CD4-positive, alpha-beta T cell treated with Interleukin-4 for 1 hour (primary cell): ENCODE measurements around the gene PTPRG.

Source experiments
- DNase-seq, 2 donors: peaks; one replicate each; pipeline ENCODE4 v3.0.0-alpha.2; 2020 to 2022

The PTPRG gene

DNA sequence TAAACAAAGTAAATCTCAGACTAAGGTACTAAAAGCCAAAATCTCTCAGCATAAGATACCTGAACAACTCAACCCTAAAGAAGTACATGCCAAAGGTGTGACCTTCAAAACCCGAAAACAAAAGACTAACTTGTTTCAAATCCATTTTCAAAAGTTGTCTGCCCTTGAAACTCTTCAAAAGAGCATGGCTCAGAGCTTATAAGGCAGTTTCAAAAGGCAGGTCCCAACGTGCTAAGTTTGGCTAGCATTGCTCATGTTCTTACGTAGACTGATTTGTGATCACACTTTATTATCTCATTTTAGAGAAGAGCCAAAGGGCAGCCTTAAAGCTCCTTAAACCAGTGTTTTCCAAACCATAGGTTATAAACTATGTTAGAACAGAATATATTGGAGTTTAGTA, 699.8 kb downstream of the PTPRG start:
- DNase-seq, result no peak

DNA sequence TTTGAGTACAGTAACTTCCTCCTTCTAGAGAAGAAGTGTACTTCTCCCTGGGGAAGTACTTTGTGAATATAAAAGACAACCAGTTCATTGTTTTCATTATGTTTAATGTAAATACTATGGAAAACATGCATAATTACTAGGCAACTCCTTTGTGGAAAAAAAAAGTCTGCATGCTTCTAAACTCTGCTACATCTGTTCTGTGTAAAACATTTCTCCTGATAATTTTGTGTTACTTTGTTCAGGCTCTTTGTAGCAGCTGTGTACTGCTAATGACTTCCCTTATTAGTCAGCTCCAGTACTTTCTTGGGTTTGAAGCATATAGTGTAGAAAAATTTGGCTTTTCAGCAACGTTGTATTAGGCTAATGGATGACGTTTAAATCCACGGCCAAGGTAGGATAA, 700.4 kb downstream of the PTPRG start:
- DNase-seq, result no peak

DNA sequence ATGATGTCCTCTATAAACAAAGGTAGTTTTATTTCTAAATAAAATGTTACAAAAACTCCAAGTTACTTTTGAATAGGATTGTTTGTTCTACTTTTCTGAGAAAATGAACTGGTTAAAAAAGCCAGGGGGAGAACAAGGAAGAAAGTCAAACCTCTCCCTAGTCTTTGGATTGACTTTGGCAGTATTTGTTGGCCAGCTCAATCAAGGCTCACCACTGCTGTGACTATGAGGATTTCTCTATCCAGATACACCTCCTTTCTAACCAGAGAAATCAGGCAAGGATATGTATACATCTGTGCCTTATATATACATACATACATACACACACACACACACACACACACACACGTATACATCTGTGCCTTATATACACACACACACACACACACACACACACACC, 704.2 kb downstream of the PTPRG start:
- no peak for DNase-seq

DNA sequence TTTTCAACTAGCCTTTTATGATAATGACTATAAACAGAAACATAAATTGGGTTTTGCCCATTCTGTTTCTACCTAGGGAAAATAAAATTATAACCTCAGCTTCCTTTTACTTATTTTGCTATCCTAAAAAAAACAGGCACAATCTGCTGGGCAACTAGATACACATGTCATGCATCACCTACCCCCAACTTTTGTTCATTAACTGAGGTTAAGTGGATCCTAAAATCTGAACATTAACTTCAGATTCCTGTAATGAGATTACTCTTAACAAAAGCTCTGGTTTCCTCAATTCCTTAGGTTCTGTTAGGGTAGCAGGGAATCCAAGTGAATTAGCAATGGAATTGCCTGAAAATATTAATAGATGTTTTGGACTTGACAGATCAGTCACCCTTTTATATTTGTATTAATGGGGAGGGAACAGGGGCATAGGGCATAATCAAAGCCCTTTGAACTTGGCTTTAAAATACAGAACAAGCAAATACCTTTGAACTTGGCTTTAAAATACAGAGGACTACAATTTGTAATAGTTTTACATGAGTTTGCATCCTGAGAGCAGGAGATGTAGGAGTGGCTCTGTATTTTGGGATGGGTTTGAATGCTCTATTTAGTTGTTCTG, 705.4 kb downstream of the PTPRG start:
- no peak for DNase-seq

DNA sequence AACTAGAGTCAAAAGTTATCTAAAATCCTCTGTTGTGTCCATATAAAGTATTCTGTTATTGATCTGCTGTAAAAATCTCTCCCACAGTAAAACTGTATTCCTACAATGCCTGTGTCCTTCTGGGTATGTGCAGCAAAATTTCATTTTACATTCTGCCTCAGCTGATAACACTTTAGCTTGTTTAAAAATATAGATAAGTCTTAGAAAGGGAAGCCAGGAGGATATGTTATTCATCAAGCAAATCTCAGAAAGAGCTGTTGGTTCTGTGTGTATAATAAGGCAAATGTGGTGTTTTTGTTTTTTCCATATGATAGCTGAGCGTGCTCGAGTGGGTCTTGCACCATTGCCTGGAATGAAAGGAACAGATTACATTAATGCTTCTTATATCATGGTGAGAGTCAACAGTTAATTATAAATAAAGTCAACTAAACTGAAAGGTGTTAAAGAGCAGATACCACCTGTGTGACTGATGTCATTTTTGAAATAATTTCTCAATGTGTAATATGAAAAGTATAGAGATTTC, 715.3 kb downstream of the PTPRG start:
- no peak for DNase-seq

DNA sequence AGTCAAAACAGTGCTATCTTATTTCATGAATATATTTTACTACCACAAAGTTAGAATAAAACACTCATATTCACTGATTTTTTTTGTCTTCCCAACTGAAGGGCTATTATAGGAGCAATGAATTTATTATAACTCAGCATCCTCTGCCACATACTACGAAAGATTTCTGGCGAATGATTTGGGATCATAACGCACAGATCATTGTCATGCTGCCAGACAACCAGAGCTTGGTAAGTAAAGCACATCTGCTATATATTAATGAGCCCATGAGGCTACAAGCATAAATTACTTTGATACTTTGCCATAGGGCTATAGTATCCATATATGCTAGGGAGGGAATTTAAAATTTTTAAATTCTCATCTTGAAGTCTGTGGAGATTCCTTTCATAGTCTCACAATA, 716.1 kb downstream of the PTPRG start:
- no peak for DNase-seq

DNA sequence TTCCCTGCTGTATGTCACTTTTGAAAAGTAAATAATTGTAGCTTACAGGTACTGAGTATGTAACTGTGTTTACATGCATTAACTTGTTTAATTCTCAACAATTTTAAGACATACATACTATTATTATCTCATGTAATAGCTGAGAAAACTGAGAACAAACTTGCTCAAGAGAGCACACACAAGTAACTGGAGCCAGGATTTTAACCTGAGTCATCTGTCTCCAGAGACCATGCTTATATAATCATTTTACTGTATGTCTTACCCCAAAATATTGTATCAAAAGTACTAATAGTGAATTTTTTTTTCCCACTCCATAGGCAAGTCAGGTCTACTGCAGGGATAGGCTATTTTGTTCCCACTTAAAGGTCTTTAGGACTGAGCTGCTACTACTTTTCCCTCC, 716.6 kb downstream of the PTPRG start:
- no peak for DNase-seq

DNA sequence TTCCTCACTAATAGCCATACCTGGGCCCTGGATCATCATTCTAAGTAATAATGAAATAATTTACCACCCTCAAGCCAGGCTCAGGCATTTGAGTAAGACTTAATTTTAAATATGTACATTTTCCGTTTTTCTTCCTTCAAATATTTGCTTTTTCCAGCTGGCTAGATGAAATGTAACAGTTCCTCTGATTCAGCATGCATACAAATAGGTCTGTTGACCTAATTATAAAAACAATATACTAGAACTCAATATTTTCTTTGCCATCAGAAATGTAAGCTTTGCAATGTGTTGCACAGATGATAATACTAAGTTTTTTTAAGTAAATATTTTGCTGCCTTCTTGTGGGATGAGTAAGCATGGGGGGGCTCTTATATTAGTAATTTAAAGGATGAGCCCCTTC, 720.4 kb downstream of the PTPRG start:
- no peak for DNase-seq

DNA sequence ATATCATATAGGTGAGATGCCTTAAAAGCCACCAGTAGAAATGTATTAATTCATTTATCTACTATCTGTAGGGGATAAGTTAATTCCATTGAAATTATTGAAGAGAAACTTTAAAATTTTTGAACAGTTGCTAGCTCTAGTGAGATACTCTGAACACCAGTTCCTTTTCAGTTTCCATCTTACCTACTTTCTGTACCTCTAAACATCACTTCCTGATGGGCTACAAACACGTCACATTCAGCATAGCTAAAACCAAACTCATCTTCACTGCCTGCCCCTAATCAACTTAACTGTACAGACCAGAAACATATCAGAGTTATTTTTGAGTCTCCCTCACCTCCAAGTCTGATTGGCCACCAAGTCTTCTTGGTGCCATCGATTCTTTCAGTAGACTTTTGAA, 723.1 kb downstream of the PTPRG start:
- no peak for DNase-seq

DNA sequence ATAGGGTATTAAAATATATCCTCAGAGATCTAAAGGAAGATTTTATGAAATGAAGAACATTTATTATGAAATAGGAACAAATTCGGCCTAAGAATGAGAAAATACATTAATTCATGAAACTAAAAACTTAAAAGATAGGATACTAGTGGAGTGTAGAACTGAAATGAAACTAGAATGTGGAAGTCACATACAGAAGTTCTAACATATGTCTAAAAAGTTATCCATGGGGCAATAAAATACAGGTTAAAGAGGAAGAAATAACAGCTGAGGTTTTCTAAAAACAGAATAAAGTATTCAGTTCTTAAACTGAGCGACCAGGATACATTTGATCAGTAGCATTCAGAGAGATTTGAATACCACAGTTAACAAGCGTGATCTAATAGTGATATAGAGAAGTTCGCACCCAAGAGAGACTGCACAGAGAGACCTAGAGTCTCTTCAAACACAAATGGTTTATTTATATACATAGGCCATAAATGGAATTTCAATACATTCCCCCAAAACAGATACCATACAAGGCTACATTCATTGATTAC, 726.1 kb downstream of the PTPRG start:
- DNase-seq, result no peak

DNA sequence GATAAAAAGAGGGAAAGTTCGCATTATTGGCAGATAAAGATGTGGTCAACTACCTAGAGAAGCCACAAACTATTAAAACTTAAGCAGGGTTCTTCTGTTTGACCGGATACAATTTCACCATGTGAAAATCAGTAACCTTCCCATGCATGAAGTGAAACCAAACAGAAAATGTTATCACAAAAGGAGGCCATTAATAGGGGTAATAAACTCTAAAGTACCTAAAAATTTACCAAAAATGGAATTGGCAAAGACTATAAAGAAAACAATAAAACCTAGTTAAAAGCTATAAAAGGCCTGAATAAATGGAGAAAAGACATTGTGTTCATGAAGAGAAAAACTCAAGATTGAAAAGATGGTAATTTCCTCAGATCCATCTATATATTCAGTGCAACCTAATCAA, 728.6 kb downstream of the PTPRG start:
- DNase-seq, result no peak

DNA sequence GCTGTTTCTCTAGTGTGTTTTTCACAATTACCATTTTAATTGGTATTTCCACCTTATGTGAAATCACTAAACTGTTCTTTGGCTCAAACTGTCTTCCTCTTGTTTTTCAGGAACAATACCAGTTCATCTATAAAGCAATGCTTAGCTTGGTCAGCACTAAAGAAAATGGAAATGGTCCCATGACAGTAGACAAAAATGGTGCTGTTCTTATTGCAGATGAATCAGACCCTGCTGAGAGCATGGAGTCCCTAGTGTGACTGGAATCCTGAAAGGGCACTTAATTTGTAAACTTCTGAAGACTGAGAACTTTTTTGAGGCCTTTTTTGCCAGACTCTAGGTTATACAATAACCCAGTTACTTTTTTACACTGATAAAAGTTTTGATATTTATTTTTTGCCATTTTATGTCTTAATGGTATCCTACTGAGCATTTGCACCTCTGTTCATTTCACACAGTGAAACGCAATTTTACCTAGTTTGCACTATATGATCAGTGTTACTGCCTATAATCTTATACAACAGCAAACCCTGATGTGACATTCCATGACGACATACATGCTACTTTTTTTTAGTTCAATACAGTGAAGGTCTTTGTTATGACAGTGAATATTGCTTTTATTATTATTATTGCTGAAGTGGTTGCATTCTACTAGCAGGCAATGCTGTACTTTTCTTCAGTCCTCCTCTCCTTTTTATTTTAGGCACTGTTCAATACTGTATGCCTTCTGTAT, 731.8 kb downstream of the PTPRG start:
- no peak for DNase-seq

DNA sequence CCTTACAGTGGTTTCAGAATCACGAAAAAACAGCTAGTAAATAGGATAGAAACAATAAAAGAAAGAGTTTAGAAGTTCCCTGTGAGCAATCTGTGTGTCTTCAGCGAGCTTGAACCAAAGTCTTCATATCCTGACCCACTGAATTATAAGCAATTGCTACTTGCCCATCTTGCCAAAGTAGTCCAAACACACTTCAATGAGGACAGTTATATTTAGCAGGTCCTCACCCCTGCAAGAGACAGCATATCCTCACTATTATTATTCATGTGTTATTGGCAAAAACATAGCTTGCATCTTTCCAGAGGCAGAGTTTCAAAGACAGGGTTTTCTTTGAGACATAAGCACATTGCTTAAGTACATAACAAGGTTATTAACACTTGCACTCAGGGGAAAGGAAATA, 734.2 kb downstream of the PTPRG start:
- no peak for DNase-seq

DNA sequence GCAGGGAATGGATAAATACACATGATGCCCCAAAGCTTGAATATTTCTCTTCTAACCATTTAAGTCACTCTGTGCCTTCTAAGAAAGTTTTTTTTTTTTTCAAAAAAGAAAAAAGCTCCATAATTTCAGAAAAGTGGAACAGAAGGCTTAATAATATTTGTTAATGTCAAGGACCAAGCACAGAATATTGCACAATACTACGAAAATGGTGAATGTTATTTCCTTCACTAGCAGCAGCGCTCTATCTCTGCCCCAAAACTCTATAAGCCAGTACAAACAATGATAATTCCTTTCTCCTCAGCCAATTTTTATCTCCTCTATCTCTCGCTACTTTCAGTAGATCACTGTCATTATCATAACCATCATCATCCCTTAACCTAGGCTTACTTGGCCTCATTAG, 739.2 kb downstream of the PTPRG start:
- DNase-seq, result no peak

DNA sequence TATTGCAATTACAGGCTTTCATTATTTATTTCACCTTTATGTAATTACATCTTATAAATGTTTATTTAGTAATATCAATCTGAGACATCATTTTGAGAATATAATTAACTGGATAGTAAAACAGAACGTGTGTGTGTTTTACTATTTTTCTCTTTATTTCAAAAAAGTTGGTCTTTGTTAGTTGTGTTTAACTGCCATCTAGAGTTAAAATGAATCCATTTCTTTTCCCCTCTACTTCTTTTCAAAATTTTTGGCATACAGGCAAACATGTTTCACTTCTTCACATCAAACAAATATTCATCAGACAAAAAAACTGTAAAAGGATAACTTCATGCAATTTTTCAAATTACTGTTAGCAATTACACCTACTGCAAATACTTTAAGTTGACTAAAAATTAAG, 750.8 kb downstream of the PTPRG start:
- no peak for DNase-seq

DNA sequence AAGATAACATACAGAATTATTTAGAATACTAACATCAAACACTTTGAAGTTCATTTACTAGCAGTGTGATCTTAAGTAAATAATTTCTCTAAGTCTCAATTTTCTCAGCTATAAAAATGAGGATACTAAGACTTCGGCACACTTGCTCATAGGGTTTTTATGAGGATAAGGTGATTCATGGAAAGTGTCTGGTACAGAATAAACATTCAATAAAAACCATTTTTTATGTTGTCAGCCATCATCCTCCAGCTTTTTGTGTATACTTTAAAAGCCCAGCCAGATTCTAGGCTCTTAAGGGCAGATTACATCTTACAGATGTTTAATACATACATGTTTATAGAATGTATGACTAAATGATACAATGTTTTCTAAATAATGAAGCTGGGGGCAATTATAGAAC, 755.2 kb downstream of the PTPRG start:
- no peak for DNase-seq

DNA sequence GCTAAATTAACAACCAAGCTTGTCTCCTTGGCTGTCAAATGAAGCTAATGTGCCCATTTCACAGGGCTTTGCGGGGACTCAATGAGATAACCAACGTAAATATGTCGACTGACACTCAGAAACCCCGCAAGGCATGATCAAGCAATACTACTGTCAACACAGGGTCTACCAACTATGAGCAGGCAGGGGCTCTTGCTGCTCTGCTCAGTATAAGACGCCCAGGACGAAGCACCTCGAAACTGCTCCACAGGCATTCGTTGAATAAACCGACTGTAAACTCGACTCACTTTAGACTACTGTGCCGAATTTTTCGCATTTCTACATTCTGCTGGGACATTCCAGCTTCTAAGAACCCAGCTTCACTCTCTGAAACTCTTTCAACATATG, 757.0 kb downstream of the PTPRG start:
- DNase-seq, result no peak

DNA sequence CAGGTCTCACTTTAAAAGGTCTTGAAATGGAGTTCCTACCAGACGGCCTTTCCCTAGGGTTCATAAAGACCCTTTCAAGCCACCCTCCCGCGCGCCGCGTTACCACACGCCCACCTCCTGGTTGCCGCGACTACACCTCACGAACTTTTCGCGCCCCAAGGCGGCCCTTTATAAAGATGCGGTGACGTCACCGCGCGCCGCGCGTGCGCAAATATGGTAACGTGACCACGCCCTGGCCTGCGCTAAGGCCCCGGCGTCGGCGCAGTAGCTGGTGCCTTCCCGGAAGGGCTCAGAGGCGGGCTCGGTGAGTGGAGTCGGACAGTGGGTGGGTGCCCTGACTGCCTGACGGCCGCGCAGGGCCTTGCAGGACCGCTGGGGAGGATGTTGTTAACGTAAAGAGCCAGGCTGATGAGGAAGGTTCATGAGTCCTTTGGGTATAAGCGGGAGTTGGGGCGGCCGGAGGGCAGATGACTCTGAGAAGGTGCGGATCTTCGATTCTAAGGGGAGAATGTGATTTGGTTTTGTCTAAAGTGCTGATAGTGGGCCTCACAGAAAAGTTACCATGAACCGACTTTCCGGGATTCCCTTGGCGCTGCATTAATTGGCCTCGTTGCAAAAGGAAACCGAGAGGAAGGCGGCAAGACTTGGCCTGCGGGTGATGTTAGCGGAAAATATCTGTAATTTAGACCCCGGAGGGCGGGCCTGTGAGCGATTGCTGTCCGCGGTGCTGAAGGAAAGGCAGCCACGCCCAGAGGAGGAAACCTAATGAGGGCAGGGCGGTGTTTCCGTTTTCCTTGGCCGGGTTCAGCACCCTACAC, 757.6 kb downstream of the PTPRG start:
- DNase-seq, result peak; percentile 66 to 76

DNA sequence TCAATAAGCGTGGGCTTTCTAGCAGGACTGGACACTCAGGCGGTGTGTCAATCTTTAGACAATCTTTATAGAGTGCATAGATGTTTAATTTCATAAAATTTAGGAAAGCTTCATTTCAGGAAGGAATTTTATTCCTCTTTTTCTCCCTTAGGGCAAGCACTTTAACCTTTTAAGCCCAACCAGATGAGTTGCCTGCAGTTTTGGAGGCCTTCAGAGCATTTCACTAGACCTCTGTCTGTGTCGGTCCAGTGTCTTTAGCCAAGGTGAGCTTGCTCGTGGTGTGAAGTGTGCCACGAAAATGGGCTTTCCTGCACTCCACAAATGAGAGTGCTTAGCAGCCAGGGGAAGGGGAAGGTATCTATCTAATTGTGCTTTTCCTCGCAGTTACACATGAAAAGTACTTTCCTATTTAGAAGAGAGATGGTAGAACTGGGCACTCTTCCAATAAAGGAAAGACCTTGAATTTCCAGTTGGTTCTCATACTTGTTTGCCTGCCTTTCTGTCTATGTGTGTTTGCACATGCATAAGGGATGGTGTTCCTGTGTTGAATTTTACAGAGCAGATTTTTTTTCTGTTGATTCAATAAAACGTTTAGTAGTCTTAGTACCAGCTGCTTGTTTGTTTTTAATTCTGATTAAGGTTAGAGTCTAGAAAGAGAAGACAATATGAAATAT, 758.3 kb downstream of the PTPRG start:
- no peak for DNase-seq

DNA sequence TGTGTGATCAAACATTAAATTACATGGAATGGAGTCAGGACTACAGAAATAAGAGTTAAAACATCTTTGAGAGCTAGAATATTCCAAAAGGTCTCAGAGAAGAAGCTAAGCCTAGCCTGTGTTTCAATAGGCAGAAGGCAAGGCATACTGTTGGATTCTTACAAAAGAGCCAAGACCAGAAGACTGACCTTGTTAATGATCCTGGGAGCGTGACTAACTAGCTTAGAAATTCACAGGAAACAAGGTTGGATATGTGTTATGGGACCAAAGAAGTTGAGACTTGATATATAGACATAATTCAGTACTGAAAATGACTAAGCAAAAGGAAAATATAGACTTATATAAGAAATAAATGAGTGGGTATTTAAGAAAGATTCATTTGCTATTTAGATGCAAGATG, 761.9 kb downstream of the PTPRG start:
- DNase-seq, result no peak

DNA sequence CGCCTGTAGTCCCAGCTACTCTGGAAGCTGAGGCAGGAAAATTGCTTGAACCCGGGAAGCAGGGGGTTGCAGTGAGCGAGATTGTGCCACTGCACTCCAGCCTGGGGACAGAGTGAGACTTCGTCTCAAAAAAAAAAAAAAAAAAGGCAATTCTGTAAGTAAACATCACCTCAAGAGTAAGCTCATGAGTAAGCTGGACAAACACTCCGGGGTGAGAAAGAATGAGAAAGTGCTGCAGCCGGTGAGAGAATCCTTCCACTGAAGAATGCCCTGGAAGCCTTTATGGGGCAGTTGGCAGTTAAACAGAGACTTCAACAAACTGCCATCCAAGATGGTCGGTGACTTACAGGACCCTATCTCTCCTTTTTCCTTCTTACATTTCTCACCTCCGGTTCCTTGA, 764.5 kb downstream of the PTPRG start:
- no peak for DNase-seq

DNA sequence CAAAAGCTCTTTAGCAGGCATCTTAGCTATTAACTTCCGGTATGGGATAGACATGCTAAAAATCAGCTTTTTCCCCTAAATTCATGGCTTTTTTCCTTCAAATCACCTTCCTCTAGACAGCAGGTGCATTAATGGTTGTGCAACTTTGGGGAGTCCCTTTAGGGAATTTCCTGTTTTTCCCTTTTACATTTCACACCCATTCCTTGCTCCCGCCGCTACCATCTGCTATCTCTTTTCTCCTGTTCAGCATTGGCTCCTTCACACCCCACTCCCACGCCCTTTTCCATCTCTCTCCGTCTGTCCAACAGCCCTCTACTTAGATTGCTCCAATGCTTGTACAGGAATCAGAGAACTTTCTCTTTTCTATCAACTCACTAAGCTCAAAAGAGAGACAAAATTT, 768.6 kb downstream of the PTPRG start:
- no peak for DNase-seq

DNA sequence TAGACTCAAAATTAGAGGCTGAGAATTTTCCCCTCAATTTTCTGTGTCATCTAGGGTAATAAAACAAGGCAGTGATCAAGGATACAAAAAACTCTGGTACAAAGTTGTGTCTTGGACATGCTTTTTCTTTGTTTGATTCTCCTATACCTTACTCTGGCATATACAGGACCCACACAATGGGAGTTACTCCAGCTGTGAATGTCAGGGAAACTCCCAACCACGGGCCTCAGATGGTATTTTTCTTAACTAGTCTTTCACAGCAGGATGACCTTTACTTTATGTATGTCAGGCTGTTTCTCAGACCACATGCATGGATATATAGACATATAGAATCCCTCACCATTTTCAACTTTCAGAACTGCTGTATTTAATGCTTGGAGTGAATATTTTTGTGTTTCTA, 770.6 kb downstream of the PTPRG start:
- no peak for DNase-seq
